ENCODE measurements around the gene SPG7. TPM values are rescaled to one million over a fixed set of nuclear protein-coding genes. Genes with fewer than 3 reads are reported as not detected.

The SPG7 gene
- total and polyA plus RNA-seq, 2 donors (not counting 1 experiment from before 2014, with no cell fraction given) = 35.1 to 107 TPM

DNA sequence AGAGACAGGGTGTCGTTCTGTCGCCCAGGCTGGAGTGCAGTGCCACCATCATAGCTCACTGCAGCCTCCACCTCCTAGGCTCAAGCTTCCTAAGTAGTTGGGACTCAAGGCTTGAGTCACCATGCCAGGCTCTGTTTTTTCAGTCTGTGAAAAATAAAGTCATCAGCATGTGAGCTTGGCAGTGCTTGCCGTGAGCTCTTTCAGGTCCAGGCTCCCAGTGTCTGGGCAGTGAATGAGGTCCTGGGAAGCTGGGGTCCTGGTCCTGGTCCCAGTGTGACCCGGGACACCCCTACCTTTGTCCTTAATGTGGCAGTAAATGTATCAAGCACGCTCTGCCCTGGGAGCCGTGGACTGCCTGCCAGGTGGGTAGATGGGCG is 29.3 kb downstream of the SPG7 start:
- Histone ChIP-seq H3K27me3 (ENCODE audit: control insufficient read depth, insufficient read depth, low read length) (no peaks in the 10 kb centered on the region), H2AFZ (ENCODE audit: low read length) (no peak overlapping the region), H3K4me1 (ENCODE audit: control insufficient read depth, extremely low read depth, insufficient read depth, low read length) (no peaks in the 10 kb centered on the region), H3K9ac (ENCODE audit: insufficient read depth, low read length) (no peak overlapping the region), H3K36me3 (ENCODE audit: control insufficient read depth, insufficient read depth, low read length) (peaks cover 27% of the 10 kb centered on the region), H3K79me2 (ENCODE audit: control insufficient read depth, insufficient read depth, low read length) (peaks cover 4% of the 10 kb centered on the region), H3K4me3 (replicated peaks in 1 of 4; ENCODE audit: control extremely low read depth in 1 of 4, insufficient read depth in 1 of 4, low read depth in 3 of 4, low read length in 4 of 4) (no peak overlapping the region), H3K9me3 (ENCODE audit: control insufficient read depth, insufficient read depth, low read depth, low read length) (no peaks in the 10 kb centered on the region), H3K27ac (ENCODE audit: insufficient read depth, low read length) (no peak overlapping the region), H3K4me2 (ENCODE audit: extremely low read depth, insufficient read depth, low read length) (no peak overlapping the region), H4K20me1 (ENCODE audit: control insufficient read depth, extremely low read depth, insufficient read depth, low read length) (no peaks in the 10 kb centered on the region)
- TF ChIP-seq EZH2 (IDR thresholded peaks at IDR 0.05; ENCODE audit: low read length, missing control alignments) = no peak
- TF ChIP-seq, protein P1, sequence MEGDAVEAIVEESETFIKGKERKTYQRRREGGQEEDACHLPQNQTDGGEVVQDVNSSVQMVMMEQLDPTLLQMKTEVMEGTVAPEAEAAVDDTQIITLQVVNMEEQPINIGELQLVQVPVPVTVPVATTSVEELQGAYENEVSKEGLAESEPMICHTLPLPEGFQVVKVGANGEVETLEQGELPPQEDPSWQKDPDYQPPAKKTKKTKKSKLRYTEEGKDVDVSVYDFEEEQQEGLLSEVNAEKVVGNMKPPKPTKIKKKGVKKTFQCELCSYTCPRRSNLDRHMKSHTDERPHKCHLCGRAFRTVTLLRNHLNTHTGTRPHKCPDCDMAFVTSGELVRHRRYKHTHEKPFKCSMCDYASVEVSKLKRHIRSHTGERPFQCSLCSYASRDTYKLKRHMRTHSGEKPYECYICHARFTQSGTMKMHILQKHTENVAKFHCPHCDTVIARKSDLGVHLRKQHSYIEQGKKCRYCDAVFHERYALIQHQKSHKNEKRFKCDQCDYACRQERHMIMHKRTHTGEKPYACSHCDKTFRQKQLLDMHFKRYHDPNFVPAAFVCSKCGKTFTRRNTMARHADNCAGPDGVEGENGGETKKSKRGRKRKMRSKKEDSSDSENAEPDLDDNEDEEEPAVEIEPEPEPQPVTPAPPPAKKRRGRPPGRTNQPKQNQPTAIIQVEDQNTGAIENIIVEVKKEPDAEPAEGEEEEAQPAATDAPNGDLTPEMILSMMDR (conservative IDR thresholded peaks at IDR 0.05 in 1 of 2, IDR thresholded peaks at IDR 0.05 in 1 of 2; ENCODE audit: low read depth in 1 of 2, low read length in 2 of 2) = no peak
- DNase-seq (ENCODE audit: low read depth in 2 of 2) = no peak

DNA sequence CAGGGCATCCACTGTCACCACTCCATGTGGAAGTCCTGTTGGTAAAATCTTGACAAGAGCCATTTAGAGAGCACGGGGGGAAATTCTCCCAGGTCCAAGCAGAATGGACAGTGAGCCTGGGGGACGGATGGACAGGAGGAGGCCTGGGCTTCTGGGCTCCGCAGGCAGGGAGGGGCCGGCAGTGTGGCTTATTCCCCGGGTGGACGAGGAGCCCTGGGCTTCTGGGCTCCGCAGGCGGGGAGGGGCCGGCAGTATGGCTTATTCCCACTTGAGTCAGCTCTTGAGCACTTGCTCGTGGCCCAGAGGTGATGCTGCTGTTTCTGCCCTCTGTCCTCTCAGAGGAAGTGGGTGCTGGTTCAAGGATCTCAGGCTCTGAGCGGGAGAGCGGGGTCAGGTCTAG is 30.1 kb downstream of the SPG7 start:
- no peaks in the 10 kb centered on the region for H4K20me1 ChIP-seq (ENCODE audit: control insufficient read depth, extremely low read depth, insufficient read depth, low read length)

DNA sequence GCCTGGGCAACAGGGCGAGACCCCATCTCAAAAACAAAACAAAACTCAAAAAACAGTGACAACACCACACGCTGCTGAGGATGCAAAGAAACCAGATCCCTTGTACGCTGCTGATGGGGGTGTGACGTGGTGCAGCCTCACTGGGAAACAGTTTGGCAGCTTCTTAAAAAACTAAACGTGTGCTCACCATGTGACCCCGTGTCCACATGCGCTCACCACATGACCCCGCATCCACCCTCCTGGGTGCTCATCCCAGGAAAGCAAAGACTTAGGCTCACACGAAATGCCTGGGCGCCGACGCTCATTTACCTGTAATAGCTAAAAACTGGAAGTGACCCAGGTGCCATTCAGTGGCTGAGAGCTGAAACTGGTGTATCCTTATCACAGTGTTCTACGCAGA is 32.4 kb downstream of the SPG7 start:
- Histone ChIP-seq H3K79me2 (ENCODE audit: control insufficient read depth, insufficient read depth, low read length) (peaks cover under 1% of the 10 kb centered on the region), H3K27me3 (ENCODE audit: control insufficient read depth, insufficient read depth, low read length) (no peaks in the 10 kb centered on the region), H3K4me3 (replicated peaks in 1 of 4; ENCODE audit: control extremely low read depth in 1 of 4, insufficient read depth in 1 of 4, low read depth in 3 of 4, low read length in 4 of 4) (no peak overlapping the region), H4K20me1 (ENCODE audit: control insufficient read depth, extremely low read depth, insufficient read depth, low read length) (no peaks in the 10 kb centered on the region), H2AFZ (ENCODE audit: low read length) (no peak overlapping the region), H3K9me3 (ENCODE audit: control insufficient read depth, insufficient read depth, low read depth, low read length) (no peaks in the 10 kb centered on the region), H3K36me3 (ENCODE audit: control insufficient read depth, insufficient read depth, low read length) (peaks cover 21% of the 10 kb centered on the region), H3K4me1 (ENCODE audit: control insufficient read depth, extremely low read depth, insufficient read depth, low read length) (no peaks in the 10 kb centered on the region), H3K27ac (ENCODE audit: insufficient read depth, low read length) (no peak overlapping the region), H3K9ac (ENCODE audit: insufficient read depth, low read length) (no peak overlapping the region), H3K4me2 (ENCODE audit: extremely low read depth, insufficient read depth, low read length) (no peak overlapping the region)
- DNase-seq (ENCODE audit: low read depth in 2 of 2) = no peak
- TF ChIP-seq, protein P1 (conservative IDR thresholded peaks at IDR 0.05 in 1 of 2, IDR thresholded peaks at IDR 0.05 in 1 of 2; ENCODE audit: low read depth in 1 of 2, low read length in 2 of 2) = no peak
- TF ChIP-seq EZH2 (IDR thresholded peaks at IDR 0.05; ENCODE audit: low read length, missing control alignments) = no peak

More for the DNA sequence above, 30.1 kb downstream of the SPG7 start:
- H3K9me3 ChIP-seq (ENCODE audit: control insufficient read depth, insufficient read depth, low read depth, low read length) = no peaks in the 10 kb centered on the region
- H2AFZ ChIP-seq (ENCODE audit: low read length) = no peak overlapping the region
- H3K27me3 ChIP-seq (ENCODE audit: control insufficient read depth, insufficient read depth, low read length) = no peaks in the 10 kb centered on the region
- H3K27ac ChIP-seq (ENCODE audit: insufficient read depth, low read length) = no peak overlapping the region
- DNase-seq (ENCODE audit: low read depth in 2 of 2) = no peak
- H3K4me3 ChIP-seq (replicated peaks in 1 of 4; ENCODE audit: control extremely low read depth in 1 of 4, insufficient read depth in 1 of 4, low read depth in 3 of 4, low read length in 4 of 4) = no peak overlapping the region
- no peaks in the 10 kb centered on the region for H3K4me1 ChIP-seq (ENCODE audit: control insufficient read depth, extremely low read depth, insufficient read depth, low read length)
- no peak overlapping the region for H3K4me2 ChIP-seq (ENCODE audit: extremely low read depth, insufficient read depth, low read length)
- H3K36me3 ChIP-seq (ENCODE audit: control insufficient read depth, insufficient read depth, low read length) = peaks cover 28% of the 10 kb centered on the region
- H3K9ac ChIP-seq (ENCODE audit: insufficient read depth, low read length) = no peak overlapping the region
- TF ChIP-seq, protein P1 (conservative IDR thresholded peaks at IDR 0.05 in 1 of 2, IDR thresholded peaks at IDR 0.05 in 1 of 2; ENCODE audit: low read depth in 1 of 2, low read length in 2 of 2) = no peak
- TF ChIP-seq EZH2 (IDR thresholded peaks at IDR 0.05; ENCODE audit: low read length, missing control alignments) = no peak
- peaks cover 4% of the 10 kb centered on the region for H3K79me2 ChIP-seq (ENCODE audit: control insufficient read depth, insufficient read depth, low read length)
